K562 (cell line): ENCODE measurements around the gene RTN4. TPM values are rescaled to one million over a fixed set of nuclear protein-coding genes. Genes with fewer than 3 reads are reported as not detected.

Source experiments
- ARNT ChIP-seq, 2 experiments: fragments of 450-650 bp; IDR thresholded peaks; 2 replicates each; pipeline ENCODE4 v1.6.1; 2016; ENCODE audit warnings: mild to moderate bottlenecking in 1 of 2
- ATF4 ChIP-seq: fragments of 450-650 bp; formaldehyde crosslinking; IDR thresholded peaks from 2 replicates; pipeline ENCODE4 v1.4.0; 2022; ENCODE audit warnings: mild to moderate bottlenecking, moderate library complexity
- BACH1 ChIP-seq: fragments of 200-800 bp; sonication (Bioruptor generic); IDR thresholded peaks from 2 replicates; pipeline ENCODE4 v1.6.1; 2016; ENCODE audit warnings: missing genetic modification characterization, missing compliant biosample characterization
- BRD4 ChIP-seq: fragments of 200-600 bp; sonication (generic); IDR thresholded peaks from 2 replicates; pipeline ENCODE4 v1.6.1; 2017; ENCODE audit warnings: inconsistent platforms
- CC2D1A ChIP-seq: fragments of 450-650 bp; IDR thresholded peaks from 2 replicates; pipeline ENCODE4 v1.6.1; 2017; ENCODE audit warnings: mild to moderate bottlenecking
- CHD4 ChIP-seq: fragments of 200-600 bp; sonication (generic); IDR thresholded peaks from 3 replicates; pipeline ENCODE4 v1.6.1; 2012; ENCODE audit warnings: low read depth, mild to moderate bottlenecking, mixed read lengths, low read length, inconsistent platforms; ENCODE audit not compliant: insufficient read depth, insufficient replicate concordance, poor library complexity, severe bottlenecking
- CTBP1 ChIP-seq: fragments of 450-650 bp; IDR thresholded peaks from 2 replicates; pipeline ENCODE4 v1.6.1; 2016; ENCODE audit warnings: borderline replicate concordance
- GABPA ChIP-seq: fragments of 200-800 bp; sonication (Bioruptor generic); conservative IDR thresholded peaks from 2 replicates; pipeline ENCODE4 v1.6.1; 2016; ENCODE audit warnings: low read depth, missing genetic modification characterization, missing compliant biosample characterization
- KLF6 ChIP-seq: fragments of 250-450 bp; sonication (Bioruptor Pico); IDR thresholded peaks from 2 replicates; pipeline ENCODE4 v1.4.0; 2020; ENCODE audit warnings: mild to moderate bottlenecking, moderate library complexity, borderline replicate concordance
- LEF1 ChIP-seq: fragments of 450-650 bp; IDR thresholded peaks from 2 replicates; pipeline ENCODE4 v1.6.1; 2016; ENCODE audit warnings: mild to moderate bottlenecking
- MED1 ChIP-seq: sonication (generic); formaldehyde crosslinking; IDR thresholded peaks from 2 replicates; pipeline ENCODE4 v1.8.1; 2023; ENCODE audit warnings: missing genetic modification reagents, borderline replicate concordance
- MEIS2 ChIP-seq: fragments of 450-650 bp; IDR thresholded peaks from 2 replicates; pipeline ENCODE4 v1.6.1; 2014; ENCODE audit warnings: mild to moderate bottlenecking; ENCODE audit not compliant: partially characterized antibody
- MTA2 ChIP-seq: fragments of 450-650 bp; IDR thresholded peaks from 2 replicates; pipeline ENCODE4 v1.6.1; 2016; ENCODE audit warnings: low read depth
- PTRF ChIP-seq: fragments of 450-650 bp; IDR thresholded peaks from 2 replicates; pipeline ENCODE4 v1.6.1; 2016; ENCODE audit warnings: mild to moderate bottlenecking, missing genetic modification characterization, missing compliant biosample characterization
- PTTG1 ChIP-seq: fragments of 450-650 bp; IDR thresholded peaks from 2 replicates; pipeline ENCODE4 v1.6.1; 2016; ENCODE audit warnings: low read depth, mild to moderate bottlenecking, missing genetic modification characterization, missing compliant biosample characterization
- SMC3 ChIP-seq: conservative IDR thresholded peaks from 2 replicates; pipeline ENCODE4 v1.6.1; 2011; ENCODE audit warnings: low read depth, low read length, improper control_type of control experiment; ENCODE audit not compliant: insufficient read depth
- TAF15 ChIP-seq: fragments of 200-400 bp; formaldehyde crosslinking; IDR thresholded peaks from 2 replicates; pipeline ENCODE4 v1.6.1; 2017; ENCODE audit warnings: mild to moderate bottlenecking, low read depth, low read length, moderate library complexity
- TCFL5 ChIP-seq: fragments of 250-450 bp; sonication (Bioruptor Pico); conservative IDR thresholded peaks from 2 replicates; pipeline ENCODE4 v1.6.1; 2021; ENCODE audit warnings: mild to moderate bottlenecking, moderate library complexity, matching md5 sums
- ZNF23 ChIP-seq: fragments of 250-450 bp; sonication (Bioruptor Pico); IDR thresholded peaks from 2 replicates; pipeline ENCODE4 v1.4.0; 2020; ENCODE audit warnings: mild to moderate bottlenecking
- ZNF512 ChIP-seq: IDR thresholded peaks from 2 replicates; pipeline ENCODE4 v1.6.1; 2016; ENCODE audit warnings: missing genetic modification characterization, missing compliant biosample characterization
- ZNF644 ChIP-seq: fragments of 200-800 bp; sonication (Bioruptor generic); IDR thresholded peaks from 2 replicates; pipeline ENCODE4 v1.6.1; 2016; ENCODE audit warnings: low read depth, missing genetic modification characterization, missing compliant biosample characterization
- ZNF717 ChIP-seq: fragments of 250-450 bp; sonication (Bioruptor Pico); IDR thresholded peaks from 2 replicates; pipeline ENCODE4 v1.5.0; 2021
- polyA plus RNA-seq, 8 experiments: library from polyadenylated mRNA; depleted of rRNA in 4 of 8; stranded (reverse) in 5 of 8; unstranded in 3 of 8; fragments of >200 nt; fragmentation: Nextera tagmentation in 2 of 8; fragmentation: Illumina TruSeq in 1 of 8; extraction: Ambion mirVana in 2 of 8; extraction: Trizol in 1 of 8; gene quantifications; 2 replicates each; pipeline versions ENCODE4 v1.2.1 to v1.2.3, GENCODE V29; 2011 to 2014; ENCODE audit warnings: inconsistent platforms in 1 of 8, missing spikeins in 1 of 8
- total RNA-seq, 7 experiments: library from RNA; depleted of rRNA in 6 of 7; stranded (reverse); fragments of >200 nt in 6 of 7; fragmentation: Illumina TruSeq in 2 of 7; extraction: Trizol in 2 of 7; gene quantifications; 2 replicates each; pipeline versions ENCODE4 v1.2.1 to v1.2.3, GENCODE V29; 2011 to 2021; ENCODE audit warnings: low replicate concordance in 1 of 7
- TF ChIP-seq, protein P1 (sequence below): sonication (generic); formaldehyde crosslinking; IDR thresholded peaks from 2 replicates; pipeline ENCODE4 v1.8.0; 2022; ENCODE audit warnings: missing genetic modification reagents, mild to moderate bottlenecking, borderline replicate concordance
- TF ChIP-seq, protein P2 (sequence below): fragments of 250-450 bp; sonication (Bioruptor Pico); IDR thresholded peaks from 2 replicates; pipeline ENCODE4 v1.5.0; 2021

The RTN4 gene
- total and polyA plus RNA-seq, 9 of the 15 experiments (the other 6 are each of a cell fraction or from before 2014, with no cell fraction given), result 73.0 to 248 (median 116) TPM

- no peak for TF ChIP-seq ZNF717
- peak; percentile 61; the same call in 1 of the 2 replicates for TF ChIP-seq CC2D1A
- TF ChIP-seq BRD4, result 0 out of 2 replicates have a peak, but pooled peaks have one; percentile 78
- TF ChIP-seq PTTG1 (tag), result no peak
- no peak for TF ChIP-seq MTA2
- TF ChIP-seq ARNT (IDR thresholded peaks at IDR 0.05), result no peak
- TF ChIP-seq TAF15, result no peak
- TF ChIP-seq MED1 (CRISPR knock-in tag), result no peak
- no peak for TF ChIP-seq MEIS2
- no peak for TF ChIP-seq ZNF644 (tag)
- TF ChIP-seq PTRF (tag), result no peak
- no peak for TF ChIP-seq TCFL5
- no peak; the same call in 1 of the 2 replicates for TF ChIP-seq SMC3
- TF ChIP-seq, protein P1, sequence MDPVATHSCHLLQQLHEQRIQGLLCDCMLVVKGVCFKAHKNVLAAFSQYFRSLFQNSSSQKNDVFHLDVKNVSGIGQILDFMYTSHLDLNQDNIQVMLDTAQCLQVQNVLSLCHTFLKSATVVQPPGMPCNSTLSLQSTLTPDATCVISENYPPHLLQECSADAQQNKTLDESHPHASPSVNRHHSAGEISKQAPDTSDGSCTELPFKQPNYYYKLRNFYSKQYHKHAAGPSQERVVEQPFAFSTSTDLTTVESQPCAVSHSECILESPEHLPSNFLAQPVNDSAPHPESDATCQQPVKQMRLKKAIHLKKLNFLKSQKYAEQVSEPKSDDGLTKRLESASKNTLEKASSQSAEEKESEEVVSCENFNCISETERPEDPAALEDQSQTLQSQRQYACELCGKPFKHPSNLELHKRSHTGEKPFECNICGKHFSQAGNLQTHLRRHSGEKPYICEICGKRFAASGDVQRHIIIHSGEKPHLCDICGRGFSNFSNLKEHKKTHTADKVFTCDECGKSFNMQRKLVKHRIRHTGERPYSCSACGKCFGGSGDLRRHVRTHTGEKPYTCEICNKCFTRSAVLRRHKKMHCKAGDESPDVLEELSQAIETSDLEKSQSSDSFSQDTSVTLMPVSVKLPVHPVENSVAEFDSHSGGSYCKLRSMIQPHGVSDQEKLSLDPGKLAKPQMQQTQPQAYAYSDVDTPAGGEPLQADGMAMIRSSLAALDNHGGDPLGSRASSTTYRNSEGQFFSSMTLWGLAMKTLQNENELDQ, result no peak
- TF ChIP-seq ZNF512, result no peak
- TF ChIP-seq KLF6, result no peak
- no peak for TF ChIP-seq ZNF23 (CRISPR knock-in tag)
- no peak for TF ChIP-seq CHD4
- TF ChIP-seq ATF4, result no peak; the same call in 1 of the 2 replicates
- no peak for TF ChIP-seq BACH1
- TF ChIP-seq, protein P2, sequence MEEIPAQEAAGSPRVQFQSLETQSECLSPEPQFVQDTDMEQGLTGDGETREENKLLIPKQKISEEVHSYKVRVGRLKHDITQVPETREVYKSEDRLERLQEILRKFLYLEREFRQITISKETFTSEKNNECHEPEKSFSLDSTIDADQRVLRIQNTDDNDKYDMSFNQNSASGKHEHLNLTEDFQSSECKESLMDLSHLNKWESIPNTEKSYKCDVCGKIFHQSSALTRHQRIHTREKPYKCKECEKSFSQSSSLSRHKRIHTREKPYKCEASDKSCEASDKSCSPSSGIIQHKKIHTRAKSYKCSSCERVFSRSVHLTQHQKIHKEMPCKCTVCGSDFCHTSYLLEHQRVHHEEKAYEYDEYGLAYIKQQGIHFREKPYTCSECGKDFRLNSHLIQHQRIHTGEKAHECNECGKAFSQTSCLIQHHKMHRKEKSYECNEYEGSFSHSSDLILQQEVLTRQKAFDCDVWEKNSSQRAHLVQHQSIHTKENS (CRISPR knock-in tag), result no peak
- peak; percentile 51 for TF ChIP-seq CTBP1
- 0 out of 2 replicates have a peak, but pooled peaks have one; percentile 8 for TF ChIP-seq GABPA (tag)
- TF ChIP-seq LEF1, result no peak
These were observed 1.0 kb downstream of the RTN4 start (continued) for GRCh38 chr2:55049043-55049820.
